DMS153 treated with DMSO at 0.1 percent for 48 hours (cell line): ENCODE measurements around the gene OSBPL6.
"Not testable (repeated sequence)": the region's sequence is repeated elsewhere in the genome, so short reads cannot be mapped to it uniquely, and the experiment has no call there.

ENCODE experiments used
- DNase-seq: peaks from one replicate; lab custom pipeline; 2025; ENCODE audit not compliant: unreplicated experiment; lab: John Stamatoyannopoulos, UW

The OSBPL6 gene

GRCh38 chr2:178333851-178334250 lies 139.5 kb downstream of the OSBPL6 start:
- DNase-seq: no peak

GRCh38 chr2:178335230-178335629 lies 140.9 kb downstream of the OSBPL6 start:
- DNase-seq: no peak

GRCh38 chr2:178344121-178344520 lies 149.8 kb downstream of the OSBPL6 start:
- no peak for DNase-seq

DNA sequence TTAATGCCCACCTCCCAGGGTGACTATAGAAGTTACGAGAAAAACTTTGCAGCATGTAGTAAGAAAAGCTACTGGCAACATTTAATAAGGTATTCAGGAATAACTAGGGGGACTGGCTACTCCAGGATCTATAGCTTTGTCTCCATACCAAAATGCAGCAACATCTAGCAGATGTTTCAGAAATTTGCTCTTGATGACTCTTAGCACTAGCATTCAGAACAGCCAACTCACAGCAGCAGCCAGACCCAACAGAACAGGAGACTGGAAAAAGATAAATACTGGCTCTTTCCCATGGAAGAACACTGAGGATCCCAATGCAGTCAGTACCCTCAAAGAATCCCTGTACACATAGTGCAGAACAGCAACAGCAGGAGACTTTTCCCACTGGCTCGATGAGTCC lies 151.6 kb downstream of the OSBPL6 start:
- no peak for DNase-seq

DNA sequence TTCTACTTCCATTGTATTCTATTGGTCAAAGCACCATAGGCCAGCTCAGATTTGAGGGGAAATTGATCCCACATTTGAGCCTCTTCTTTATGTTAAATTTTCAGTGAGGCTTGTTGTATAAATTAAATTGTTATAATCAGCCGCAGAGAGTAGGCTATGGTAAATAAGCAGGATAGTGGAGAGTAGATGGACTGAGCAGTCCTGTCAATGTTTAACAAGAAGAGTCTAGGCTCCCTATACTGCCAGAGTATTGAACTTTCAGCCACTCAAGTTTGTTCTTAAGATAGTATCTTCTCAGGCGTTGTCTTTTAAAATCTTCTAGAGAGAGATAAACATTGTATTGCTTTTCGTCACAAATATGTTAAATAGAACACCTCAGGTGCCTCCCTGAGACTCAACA lies 155.7 kb downstream of the OSBPL6 start:
- no peak for DNase-seq

DNA sequence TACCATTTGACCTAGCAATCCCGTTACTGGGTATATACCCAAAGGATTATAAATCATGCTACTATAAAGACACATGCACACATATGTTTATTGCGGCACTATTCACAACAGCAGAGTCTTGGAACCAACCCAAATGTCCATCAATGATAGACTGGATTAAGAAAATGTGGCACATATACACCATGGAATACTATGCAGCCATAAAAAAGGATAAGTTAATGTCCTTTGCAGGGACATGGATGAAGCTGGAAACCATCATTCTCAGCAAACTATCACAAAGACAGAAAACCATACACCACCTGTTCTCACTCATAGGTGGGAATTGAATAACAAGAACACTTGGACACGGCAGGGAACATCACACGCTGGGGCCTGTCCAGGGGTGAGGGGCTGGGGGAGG lies 163.4 kb downstream of the OSBPL6 start:
- DNase-seq: not testable (repeated sequence)

- DNase-seq: no peak
Measured at GRCh38 chr2:178359192-178359912, 165.0 kb downstream of the OSBPL6 start.

DNA sequence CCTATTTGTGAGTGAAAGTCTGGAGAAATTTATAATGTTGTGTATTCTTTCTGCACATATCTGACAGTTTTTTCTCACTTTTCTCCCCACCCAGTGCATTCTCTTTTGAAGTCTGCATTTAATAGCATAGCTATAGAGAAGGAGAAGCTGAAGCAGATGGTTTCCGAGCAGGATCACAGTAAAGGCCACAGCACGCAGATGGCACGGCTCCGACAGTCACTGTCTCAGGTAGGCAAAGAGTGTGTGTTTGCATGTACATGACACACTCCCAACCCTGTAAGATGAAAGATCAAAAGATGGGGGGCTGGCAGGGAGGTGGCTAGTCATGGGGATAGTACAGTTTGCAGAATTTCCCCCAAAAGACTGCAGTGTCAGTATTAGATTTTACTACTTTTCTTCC lies 167.3 kb downstream of the OSBPL6 start:
- DNase-seq: no peak

GRCh38 chr2:178363252-178363651 lies 168.9 kb downstream of the OSBPL6 start:
- no peak for DNase-seq

GRCh38 chr2:178365116-178365515 lies 170.8 kb downstream of the OSBPL6 start:
- no peak for DNase-seq

- no peak for DNase-seq
Measured at GRCh38 chr2:178366412-178366811, 172.1 kb downstream of the OSBPL6 start.

DNA sequence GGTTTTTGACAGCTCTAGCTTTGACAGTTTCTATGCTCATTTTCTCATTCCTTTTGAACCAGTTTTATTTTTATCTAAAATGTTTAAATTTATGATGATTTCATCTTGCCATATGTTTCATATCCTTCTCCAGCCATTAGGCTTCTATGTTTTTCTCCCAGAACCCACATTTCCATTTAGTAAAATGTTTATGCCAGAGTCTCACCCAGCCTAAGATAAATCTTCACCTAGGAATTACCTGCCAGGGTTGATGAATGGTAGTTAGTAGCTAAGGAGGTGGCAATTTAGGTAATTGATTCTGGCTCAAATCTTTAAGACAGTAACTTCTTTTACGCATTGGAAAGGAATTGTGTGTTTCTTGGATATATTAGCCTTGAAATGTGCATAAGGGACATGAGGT lies 173.0 kb downstream of the OSBPL6 start:
- no peak for DNase-seq

- no peak for DNase-seq
Measured at GRCh38 chr2:178374865-178375264, 180.6 kb downstream of the OSBPL6 start.

- DNase-seq: no peak
Measured at GRCh38 chr2:178377046-178377445, 182.7 kb downstream of the OSBPL6 start.

- no peak for DNase-seq
Measured at GRCh38 chr2:178379162-178380004, 185.1 kb downstream of the OSBPL6 start.

DNA sequence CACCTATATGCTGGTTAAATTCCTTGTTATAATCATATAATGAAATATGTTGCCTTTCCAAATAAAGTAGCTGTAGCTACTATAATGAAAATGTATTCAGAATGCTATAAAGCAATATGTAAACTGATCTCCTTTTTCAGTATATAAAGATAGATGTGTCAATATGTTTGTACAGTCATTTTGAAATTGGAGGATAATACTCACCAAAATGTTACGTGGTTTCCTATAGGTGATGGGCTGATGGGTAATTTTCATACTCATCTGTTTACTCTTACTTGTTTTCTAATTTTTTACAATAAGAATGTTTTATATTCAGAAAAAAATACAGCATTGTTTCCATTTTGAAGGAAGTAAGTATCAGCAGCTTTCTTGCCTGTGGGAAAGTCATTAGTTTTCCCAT lies 186.5 kb downstream of the OSBPL6 start:
- no peak for DNase-seq

DNA sequence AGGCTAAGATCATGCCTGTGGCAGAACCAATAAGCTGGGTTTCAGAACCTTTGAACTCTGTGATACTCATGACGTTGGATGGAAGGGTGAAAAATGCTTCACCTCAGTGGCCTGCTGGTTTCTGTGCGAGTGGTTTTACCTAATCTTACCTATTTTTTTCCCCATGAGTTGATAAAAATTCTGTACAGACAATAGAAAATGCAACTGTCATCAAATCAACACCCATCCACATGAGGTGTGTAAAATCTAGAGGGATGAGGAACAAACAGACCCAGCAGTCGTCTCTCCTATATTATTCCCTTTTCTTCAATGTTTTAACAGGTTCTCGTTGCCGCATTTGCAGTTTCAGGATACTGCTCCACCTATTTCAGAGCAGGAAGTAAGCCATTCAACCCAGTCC lies 189.4 kb downstream of the OSBPL6 start:
- DNase-seq: no peak

DNA sequence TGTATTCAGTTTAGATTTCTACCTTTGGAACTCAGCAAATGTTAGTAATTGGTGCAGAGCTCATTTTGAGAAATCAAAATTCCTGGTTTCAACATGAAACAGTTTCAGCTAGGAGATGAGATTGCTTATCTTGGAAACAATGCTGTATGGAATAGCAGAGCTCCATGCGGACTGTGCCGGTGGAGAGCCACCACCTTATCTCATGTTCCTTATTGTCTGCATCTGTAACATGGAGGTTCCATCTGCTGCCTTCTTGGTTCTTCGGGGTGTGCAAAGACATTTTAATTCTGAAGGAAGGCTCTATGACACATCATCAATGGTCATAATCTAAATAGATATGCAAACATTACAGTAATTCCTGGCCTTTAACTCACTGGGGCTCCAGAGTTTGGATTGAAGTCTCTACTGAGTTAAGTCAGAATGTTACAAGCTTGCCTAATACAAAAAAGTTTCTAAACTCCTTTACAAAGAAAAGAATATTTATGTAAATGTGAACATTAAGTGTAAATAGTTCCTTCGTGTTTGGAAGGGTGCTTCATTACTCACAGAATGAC lies 191.4 kb downstream of the OSBPL6 start:
- no peak for DNase-seq

GRCh38 chr2:178386986-178387597 lies 192.8 kb downstream of the OSBPL6 start:
- DNase-seq: no peak

DNA sequence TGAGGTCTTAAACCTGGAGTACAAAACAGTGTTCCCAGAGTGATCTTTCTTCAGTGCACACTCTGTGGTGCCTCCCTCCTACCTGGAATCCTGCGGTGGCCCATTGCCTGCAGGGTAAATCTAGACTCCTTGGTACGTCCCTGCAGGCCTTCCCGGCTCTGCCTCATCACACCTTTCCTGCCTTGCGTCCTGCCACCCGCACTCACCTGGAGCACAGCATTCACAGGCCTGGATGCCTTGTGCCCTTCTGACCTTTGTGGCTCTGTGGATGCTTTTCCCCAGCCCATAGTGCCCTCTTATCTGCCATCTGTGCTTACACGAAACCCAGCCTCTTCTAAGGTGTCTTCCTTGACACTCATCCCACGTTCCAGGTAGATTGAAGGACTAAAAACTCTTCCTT lies 194.0 kb downstream of the OSBPL6 start:
- DNase-seq: no peak

DNA sequence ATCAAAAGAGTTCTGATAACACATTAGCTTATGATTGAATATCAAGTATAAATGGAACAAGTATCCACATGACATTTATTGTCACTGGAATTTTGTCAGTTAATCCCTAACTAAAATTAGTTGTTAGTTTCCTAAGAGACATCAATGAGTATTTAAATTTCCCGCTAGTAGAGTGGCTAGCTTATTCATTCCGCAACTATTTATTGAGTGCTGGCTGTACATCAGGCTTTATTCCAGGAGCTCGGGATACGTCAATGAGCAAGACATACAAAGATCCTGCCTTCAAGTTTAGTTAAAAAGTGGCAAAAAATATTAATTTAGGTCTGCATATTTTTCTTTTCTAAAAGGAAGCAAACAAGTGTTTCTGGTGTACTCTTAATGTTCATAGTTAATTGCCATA lies 197.4 kb downstream of the OSBPL6 start:
- no peak for DNase-seq

GRCh38 chr2:178392215-178392614 lies 197.9 kb downstream of the OSBPL6 start:
- no peak for DNase-seq
